K562 (cell line): ENCODE measurements around the gene TMEM120A. TPM values are rescaled to one million over a fixed set of nuclear protein-coding genes. Genes with fewer than 3 reads are reported as not detected.
A peak's percentile ranks its signal among the peaks of the same experiment; 100 is the strongest.

Experiments
- ATAC-seq: fragments of 200-7000 bp; cut with Tn5 transposase; 3 replicates; pipeline ENCODE4 v1.9.1; 2020; ENCODE audit warnings: moderate library complexity
- BruUV-seq: library from RNA; stranded (reverse); fragments of 400-500 nt; replicated peaks from 2 replicates; lab custom pipeline; 2021; lab: Mats Ljungman, UMichigan
- CTCF ChIA-PET: fragments of 300-600 bp; formaldehyde crosslinking; extraction: SDS; loops from one replicate; lab custom pipeline; 2021; ENCODE audit warnings: low intra/inter-chr PET ratio; lab: Yijun Ruan, JAX
- POLR2A ChIA-PET: fragments of 300-600, 350-650 bp; sonication (Branson Sonifier 250); formaldehyde crosslinking; extraction: SDS; loops from one replicate; lab custom pipeline; 2021; ENCODE audit warnings: antibody characterized with exemption, inconsistent platforms; lab: Yijun Ruan, JAX
- DNase-seq, 4 experiments: peaks; one replicate each; pipeline versions ENCODE4 v3.0.0 to v3.0.0-alpha.2; 2011 to 2018; ENCODE audit warnings: low spot score in 3 of 4, mixed read lengths in 3 of 4; ENCODE audit errors: extremely low read depth in 1 of 4
- FAIRE-seq: peaks from 2 replicates; lab custom pipeline; 2011; peaks lifted over from hg19 to GRCh38; lab: Jason Lieb, UNC
- H2AFZ ChIP-seq: 2 replicates; pipeline ENCODE4 v1.6.0; 2011; ENCODE audit warnings: low read depth, low read length, control low read depth, inconsistent platforms
- H3K27ac ChIP-seq: fragments of 200-600 bp; 3 replicates; pipeline ENCODE4 v1.8.0; 2011; ENCODE audit warnings: low read depth, mild to moderate bottlenecking, control low read depth, inconsistent platforms, low read length, moderate library complexity, mixed read lengths; ENCODE audit errors: extremely low read depth
- H3K27me3 ChIP-seq, 2 experiments: fragments of 300-600 bp in 1 of 2; 2 replicates in 1 of 2; 3 replicates in 1 of 2; pipeline versions ENCODE4 v1.6.0 to v1.8.0; 2011; ENCODE audit warnings: inconsistent platforms in 2 of 2, low read length in 2 of 2, mild to moderate bottlenecking in 1 of 2, mixed read lengths in 1 of 2, moderate library complexity in 1 of 2; ENCODE audit not compliant: control insufficient read depth in 2 of 2, insufficient read depth in 2 of 2
- H3K36me3 ChIP-seq: fragments of 300-600 bp; 3 replicates; pipeline ENCODE4 v1.8.0; 2011; ENCODE audit warnings: mild to moderate bottlenecking, low read length, inconsistent platforms; ENCODE audit not compliant: control insufficient read depth, insufficient read depth
- H3K4me1 ChIP-seq, 2 experiments: fragments of 200-600 bp in 1 of 2; replicated peaks in 1 of 2; 2 replicates in 1 of 2; 3 replicates in 1 of 2; pipeline versions ENCODE4 v1.5.1 to v1.8.0; 2011; ENCODE audit warnings: inconsistent platforms in 2 of 2, low read length in 2 of 2, mild to moderate bottlenecking in 1 of 2, mixed read lengths in 1 of 2, moderate library complexity in 1 of 2; ENCODE audit not compliant: control insufficient read depth in 2 of 2, insufficient read depth in 2 of 2
- H3K4me2 ChIP-seq: 2 replicates; pipeline ENCODE4 v1.6.1; 2011; ENCODE audit warnings: low read length, control low read depth, inconsistent platforms, mixed read lengths; ENCODE audit not compliant: insufficient read depth
- H3K4me3 ChIP-seq: fragments of 200-600 bp; sonication (generic), shearing (Covaris generic); 2 replicates; pipeline ENCODE4 v1.5.1; 2016; ENCODE audit warnings: control low read depth, inconsistent platforms
- H3K79me2 ChIP-seq: fragments of 200-600 bp; 3 replicates; pipeline ENCODE4 v1.8.0; 2011; ENCODE audit warnings: low read length, inconsistent platforms; ENCODE audit not compliant: control insufficient read depth, insufficient read depth
- H3K9ac ChIP-seq, 2 experiments: 2 replicates each; pipeline versions ENCODE4 v1.6.0 to v1.6.1; 2011; ENCODE audit warnings: low read depth in 2 of 2, low read length in 2 of 2, control low read depth in 1 of 2, inconsistent platforms in 1 of 2, mild to moderate bottlenecking in 1 of 2, mixed read lengths in 1 of 2; ENCODE audit not compliant: insufficient read depth in 1 of 2
- H3K9me1 ChIP-seq: one replicate; pipeline ENCODE4 v1.6.0; 2011; ENCODE audit warnings: inconsistent platforms, mild to moderate bottlenecking, low read length, moderate library complexity; ENCODE audit not compliant: control insufficient read depth, insufficient read depth
- H3K9me3 ChIP-seq: replicated peaks from 2 replicates; pipeline ENCODE4 v1.5.1; 2011; ENCODE audit warnings: low read depth, low read length, inconsistent platforms; ENCODE audit not compliant: control insufficient read depth, insufficient read depth
- H4K20me1 ChIP-seq: replicated peaks from 2 replicates; pipeline ENCODE4 v1.6.1; 2011; ENCODE audit warnings: low read length, inconsistent platforms, mixed read lengths; ENCODE audit not compliant: control insufficient read depth, insufficient read depth
- CEBPZ ChIP-seq: fragments of 150-350 bp; IDR thresholded peaks from 2 replicates; pipeline ENCODE4 v1.6.1; 2014; ENCODE audit warnings: low read depth, mild to moderate bottlenecking, low read length, borderline replicate concordance
- HOMEZ ChIP-seq: fragments of 250-450 bp; sonication (Bioruptor Pico); IDR thresholded peaks from 2 replicates; pipeline ENCODE4 v1.4.0; 2020; ENCODE audit warnings: mild to moderate bottlenecking, moderate library complexity
- POLR2A ChIP-seq: fragments of 450-650 bp; conservative IDR thresholded peaks from 2 replicates; pipeline ENCODE4 v1.6.1; 2016
- POLR2G ChIP-seq: fragments of 200-400 bp; formaldehyde crosslinking; IDR thresholded peaks from 2 replicates; pipeline ENCODE4 v1.6.1; 2017; ENCODE audit warnings: low read depth, mild to moderate bottlenecking, antibody characterized with exemption, low read length, moderate library complexity
- SAP30 ChIP-seq: fragments of 200-600 bp; sonication (generic); IDR thresholded peaks from 2 replicates; pipeline ENCODE4 v1.6.1; 2012; ENCODE audit warnings: borderline replicate concordance, low read depth, mild to moderate bottlenecking, moderate library complexity, low read length, control low read depth, inconsistent platforms; ENCODE audit not compliant: insufficient read depth, poor library complexity, severe bottlenecking
- SMARCB1 ChIP-seq: IDR thresholded peaks from 2 replicates; pipeline ENCODE4 v1.6.1; 2011; ENCODE audit warnings: improper control_type of control experiment, low read depth; ENCODE audit not compliant: insufficient read length
- ZBTB12 ChIP-seq: fragments of 250-450 bp; sonication (Bioruptor Pico); IDR thresholded peaks from 2 replicates; pipeline ENCODE4 v1.4.0; 2020
- WGBS: fragments of 100-300 bp; shearing (Covaris generic); methylation state at CpG from one replicate; pipeline ENCODE4 v1.1.6; 2016; ENCODE audit warnings: low coverage, mixed read lengths; ENCODE audit not compliant: insufficient coverage; ENCODE audit errors: missing lambda C conversion rate; 5-methylcytosine and 5-hydroxymethylcytosine counted together
- in situ Hi-C: fragments of 300-500 bp; cut with MboI; formaldehyde crosslinking; loops from 4 replicates; pipeline ENCODE4 v1.15.0; 2018; ENCODE audit warnings: inconsistent platforms, mixed read lengths
- intact Hi-C: fragments of 100-400 bp; cut with micrococcal nuclease; formaldehyde crosslinking; loops from 2 replicates; pipeline ENCODE4 v1.14.2; 2022
- polyA plus RNA-seq, 8 experiments: library from polyadenylated mRNA; depleted of rRNA in 4 of 8; stranded (reverse) in 5 of 8; unstranded in 3 of 8; fragments of >200 nt; fragmentation: Nextera tagmentation in 2 of 8; fragmentation: Illumina TruSeq in 1 of 8; extraction: Ambion mirVana in 2 of 8; extraction: Trizol in 1 of 8; gene quantifications; 2 replicates each; pipeline versions ENCODE4 v1.2.1 to v1.2.3, GENCODE V29; 2011 to 2014; ENCODE audit warnings: inconsistent platforms in 1 of 8, missing spikeins in 1 of 8
- total RNA-seq, 7 experiments: library from RNA; depleted of rRNA in 6 of 7; stranded (reverse); fragments of >200 nt in 6 of 7; fragmentation: Illumina TruSeq in 2 of 7; extraction: Trizol in 2 of 7; gene quantifications; 2 replicates each; pipeline versions ENCODE4 v1.2.1 to v1.2.3, GENCODE V29; 2011 to 2021; ENCODE audit warnings: low replicate concordance in 1 of 7

The TMEM120A gene
- total and polyA plus RNA-seq, 9 of the 15 experiments (the other 6 are each of a cell fraction or from before 2014, with no cell fraction given) = 2.3 to 90.2 (median 22.9) TPM

- Histone ChIP-seq H3K36me3 (peaks cover 36% of the 10 kb centered on the region; the same call in 2 of the 3 replicates), H3K9me1 (no peaks in the 10 kb centered on the region), H4K20me1 (no peaks in the 10 kb centered on the region), H3K79me2 (no peaks in the 10 kb centered on the region), H3K27ac (no peak overlapping the region), H2AFZ (no peak overlapping the region), H3K4me1 (peaks cover 8 to 27% of the 10 kb centered on the region in 2 experiments; a peak in 3 of 5 replicates), H3K9ac (peak overlapping the region in 1 of 2 experiments; percentile 85; a peak in 2 of 4 replicates), H3K27me3 (no peaks in the 10 kb centered on the region), H3K9me3 (no peaks in the 10 kb centered on the region), H3K4me3 (no peak overlapping the region), H3K4me2 (no peak overlapping the region)
- FAIRE-seq = no peak
- TF ChIP-seq SMARCB1 = no peak
- 0 out of 2 replicates have a peak, but pooled peaks have one; percentile 0 for TF ChIP-seq POLR2G
- no peak for TF ChIP-seq CEBPZ
- TF ChIP-seq POLR2A = no peak
- no peak for TF ChIP-seq ZBTB12
- TF ChIP-seq SAP30 = no peak
- 0 out of 2 replicates have a peak, but pooled peaks have one; percentile 54 for TF ChIP-seq HOMEZ
- no peak for ATAC-seq
- ChIA-PET CTCF (no interaction called here), POLR2A (interaction anchor here (0.6 to 1.0 kb wide), 3 partner anchors 18 to 86 kb away, joined by 4 to 6 read pairs (median 4); partner anchors contain the start of gene POR)
- in situ Hi-C loops = no loop called here
- no TSS peak for BruUV-seq
- WGBS = 70% methylated on average over 14 of the region's 14 CpGs
- intact Hi-C loops = loop anchor here (5.0 kb wide), 1 partner anchor 104 kb away; no protein-coding TSS in a partner anchor
- peak in 1 of 4 experiments; percentile 17 for DNase-seq
Measured at GRCh38 chr7:75971309-75971960, 23.0 kb downstream of the TMEM120A start.
